Left renal pelvis (tissue), 4 donors: ENCODE measurements around the gene GON7. TPM values are rescaled to one million over a fixed set of nuclear protein-coding genes. Genes with fewer than 3 reads are reported as not detected.
"Not testable (repeated sequence)": the region's sequence is repeated elsewhere in the genome, so short reads cannot be mapped to it uniquely, and the experiment has no call there.

ENCODE experiments used
- DNase-seq, 4 donors: peaks; one replicate each; pipeline ENCODE4 v3.0.0-alpha.2; 2013; ENCODE audit warnings: low read depth in 4 of 4, low spot score in 3 of 4
- polyA plus RNA-seq, 4 donors: library from polyadenylated mRNA; unstranded; fragments of 120-200 nt; gene quantifications; one replicate each; pipeline ENCODE4 v1.2.1, GENCODE V29; 2013; ENCODE audit not compliant: insufficient read length in 4 of 4

GON7 gene
- polyA plus RNA-seq, 4 donors: 10.3 to 22.0 (median 19.8) TPM

GRCh38 chr14:93201155-93201704, 5.6 kb downstream of the GON7 start:
- DNase-seq: no peak

- no peak for DNase-seq
These were observed 6.3 kb downstream of the GON7 start for GRCh38 chr14:93200553-93200952.

GRCh38 chr14:93199031-93199430, 7.8 kb downstream of the GON7 start:
- no peak for DNase-seq

- DNase-seq: no peak
These were observed 11.4 kb downstream of the GON7 start for GRCh38 chr14:93195316-93195999.

GRCh38 chr14:93186956-93187355, 19.9 kb downstream of the GON7 start:
- no peak for DNase-seq

GRCh38 chr14:93186466-93186865, 20.4 kb downstream of the GON7 start:
- no peak for DNase-seq

- DNase-seq: no peak
These were observed 21.5 kb downstream of the GON7 start for GRCh38 chr14:93185349-93185720.

GRCh38 chr14:93184391-93185348, 22.2 kb downstream of the GON7 start, which contains the start of the genes LYSET and MOAP1:
LYSET (plus strand) TSS chr14:93185317; CDS start chr14:93185406, 89 bp downstream.
MOAP1 (minus strand) TSS chr14:93184897; CDS start chr14:93184242, 655 bp downstream.
- DNase-seq: peak in 2 of 4 donors; percentile 73 to 75

GRCh38 chr14:93183596-93184317, 23.1 kb downstream of the GON7 start:
- no peak for DNase-seq

GRCh38 chr14:93175492-93175891, 31.4 kb downstream of the GON7 start:
- no peak for DNase-seq

- DNase-seq: not testable (repeated sequence)
These were observed 32.1 kb downstream of the GON7 start for GRCh38 chr14:93174731-93175130.

GRCh38 chr14:93173943-93174395, 32.9 kb downstream of the GON7 start:
- no peak for DNase-seq

GRCh38 chr14:93171376-93171775, 35.5 kb downstream of the GON7 start:
- DNase-seq: no peak

GRCh38 chr14:93170141-93170540, 36.7 kb downstream of the GON7 start:
- DNase-seq: not testable (repeated sequence)

- not testable (repeated sequence) for DNase-seq
These were observed 37.2 kb downstream of the GON7 start for GRCh38 chr14:93169619-93170018.

GRCh38 chr14:93168610-93169009, 38.3 kb downstream of the GON7 start:
- DNase-seq: not testable (repeated sequence)

GRCh38 chr14:93165271-93166265, 41.3 kb downstream of the GON7 start:
- not testable (repeated sequence) for DNase-seq

GRCh38 chr14:93163564-93163963, 43.3 kb downstream of the GON7 start:
- DNase-seq: no peak

- DNase-seq: no peak
These were observed 45.4 kb downstream of the GON7 start for GRCh38 chr14:93161411-93161940.
